Endothelial cell of hepatic sinusoid (primary cell): ENCODE measurements around the gene GPAT3.
"Not testable (repeated sequence)": the region's sequence is repeated elsewhere in the genome, so short reads cannot be mapped to it uniquely, and the experiment has no call there.

ENCODE experiments used
- in situ Hi-C: cut with HindIII; loops from 2 replicates; pipeline ENCODE4 v1.10.0; 2017; ENCODE audit warnings: low sequenced_read_pairs

The GPAT3 gene

GRCh38 chr4:83548151-83548905 lies 12.4 kb downstream of the GPAT3 start:
- in situ Hi-C loops: no loop called here

GRCh38 chr4:83552083-83552482 lies 16.2 kb downstream of the GPAT3 start:
- in situ Hi-C loops: no loop called here

- in situ Hi-C loops: no loop called here
Observed at GRCh38 chr4:83552924-83553323, 17.0 kb downstream of the GPAT3 start.

- in situ Hi-C loops: no loop called here
Observed at GRCh38 chr4:83556006-83556707, 20.2 kb downstream of the GPAT3 start.

GRCh38 chr4:83556816-83557215 lies 20.9 kb downstream of the GPAT3 start:
- in situ Hi-C loops: no loop called here

GRCh38 chr4:83558059-83558653 lies 22.2 kb downstream of the GPAT3 start:
- in situ Hi-C loops: no loop called here

GRCh38 chr4:83558680-83559079 lies 22.8 kb downstream of the GPAT3 start:
- in situ Hi-C loops: no loop called here

GRCh38 chr4:83560523-83560922 lies 24.6 kb downstream of the GPAT3 start:
- in situ Hi-C loops: no loop called here

GRCh38 chr4:83561381-83561780 lies 25.5 kb downstream of the GPAT3 start:
- in situ Hi-C loops: no loop called here

- in situ Hi-C loops: no loop called here
Observed at GRCh38 chr4:83563998-83564397, 28.1 kb downstream of the GPAT3 start.

- in situ Hi-C loops: no loop called here
Observed at GRCh38 chr4:83568062-83568461, 32.2 kb downstream of the GPAT3 start.

GRCh38 chr4:83569429-83569828 lies 33.5 kb downstream of the GPAT3 start:
- in situ Hi-C loops: no loop called here

GRCh38 chr4:83569987-83570386 lies 34.1 kb downstream of the GPAT3 start:
- in situ Hi-C loops: no loop called here

GRCh38 chr4:83572848-83573247 lies 36.9 kb downstream of the GPAT3 start:
- in situ Hi-C loops: no loop called here

GRCh38 chr4:83574247-83574646 lies 38.3 kb downstream of the GPAT3 start:
- in situ Hi-C loops: no loop called here

GRCh38 chr4:83576237-83576636 lies 40.3 kb downstream of the GPAT3 start:
- in situ Hi-C loops: not testable (repeated sequence)

- in situ Hi-C loops: no loop called here
Observed at GRCh38 chr4:83581411-83582288, 45.7 kb downstream of the GPAT3 start.

GRCh38 chr4:83582289-83582785 lies 46.4 kb downstream of the GPAT3 start:
- in situ Hi-C loops: no loop called here

GRCh38 chr4:83585982-83586508 lies 50.1 kb downstream of the GPAT3 start:
- in situ Hi-C loops: no loop called here

- in situ Hi-C loops: no loop called here
Observed at GRCh38 chr4:83589279-83589678, 53.4 kb downstream of the GPAT3 start.

- in situ Hi-C loops: no loop called here
Observed at GRCh38 chr4:83591056-83591455, 55.1 kb downstream of the GPAT3 start.
